HG03571 (cell line): ENCODE measurements around the gene PRDM16.

ENCODE experiments used
- ATAC-seq: cut with Tn5 transposase; IDR thresholded peaks from one replicate; pipeline ENCODE4 v1.9.1; 2021; ENCODE audit not compliant: unreplicated experiment

PRDM16 gene

GRCh38 chr1:3219791-3220467, 150.9 kb downstream of the PRDM16 start:
- ATAC-seq: no peak

DNA sequence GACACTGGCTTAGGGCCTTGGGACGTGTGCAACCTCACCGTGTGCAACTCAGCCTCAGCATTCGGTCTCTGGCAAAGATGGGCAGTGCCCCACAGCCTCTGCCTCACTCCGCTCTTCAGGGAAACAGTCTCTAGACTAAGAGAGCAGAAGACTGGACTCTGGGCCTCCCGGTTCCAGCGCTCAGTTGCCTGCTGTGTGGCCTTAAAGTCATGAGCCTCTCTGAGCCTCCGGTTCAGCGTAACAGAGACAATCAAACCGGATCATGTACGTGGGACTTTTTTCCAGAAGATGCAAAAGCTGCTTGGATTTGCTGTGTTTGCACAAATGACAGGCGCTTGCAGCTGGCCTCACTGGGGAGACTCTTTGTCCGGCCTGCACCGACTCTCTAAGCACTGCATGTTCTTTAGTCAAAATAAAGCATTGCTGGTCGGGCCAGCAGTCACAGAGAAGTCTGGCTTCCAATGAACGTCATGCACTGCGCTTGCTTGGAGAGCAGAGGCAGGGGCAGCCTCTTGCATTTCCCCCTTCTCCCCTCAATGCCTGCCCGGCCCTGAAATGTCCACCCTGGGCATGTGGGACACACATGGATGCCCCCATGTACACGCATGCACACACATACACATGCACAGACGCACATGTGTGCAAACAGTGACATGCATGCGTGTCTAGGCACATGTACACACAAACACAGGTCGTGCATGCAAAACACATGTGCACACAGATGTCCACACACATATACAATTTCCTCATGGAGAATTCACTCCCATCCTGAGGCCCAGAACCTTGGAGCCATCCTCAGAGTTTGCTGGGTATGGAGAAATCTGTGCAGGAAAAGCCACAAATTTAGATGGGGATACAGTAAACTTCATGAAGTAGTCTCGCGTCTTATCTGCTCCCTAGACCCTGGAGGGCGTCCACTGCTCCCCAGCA, 152.4 kb downstream of the PRDM16 start:
- ATAC-seq: no peak

DNA sequence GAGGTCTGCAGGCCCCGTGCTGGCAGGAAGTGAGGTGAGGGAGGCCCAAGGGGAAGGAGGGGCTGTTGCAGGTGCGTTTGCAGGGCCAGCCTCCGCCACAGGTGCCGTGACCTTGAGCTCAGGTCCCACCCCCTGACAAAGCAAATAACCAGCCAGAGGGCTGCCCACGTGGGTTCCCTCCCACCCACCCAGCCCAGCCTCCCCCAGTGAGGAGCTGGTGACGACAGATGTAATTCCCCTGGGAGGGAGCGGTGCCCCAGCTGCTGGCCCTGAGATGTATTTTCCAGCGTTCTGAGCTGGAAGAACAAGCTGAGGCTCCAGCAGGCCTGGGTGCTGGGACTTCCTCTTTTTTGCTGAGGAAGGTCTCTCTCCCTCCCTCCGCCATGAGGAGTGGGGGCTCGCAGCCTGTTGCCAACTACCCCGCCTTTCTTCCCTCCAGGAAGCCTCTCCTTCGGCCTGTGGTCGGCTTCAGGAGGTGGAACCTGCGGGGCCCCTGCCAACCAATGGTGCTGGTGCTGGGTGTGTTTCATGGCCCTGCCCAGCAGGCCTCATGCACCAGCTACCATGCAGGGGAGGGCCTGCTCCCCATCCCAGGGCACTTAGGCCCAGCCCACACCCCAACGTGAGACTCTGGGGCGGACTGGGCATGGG, 153.2 kb downstream of the PRDM16 start:
- no peak for ATAC-seq

DNA sequence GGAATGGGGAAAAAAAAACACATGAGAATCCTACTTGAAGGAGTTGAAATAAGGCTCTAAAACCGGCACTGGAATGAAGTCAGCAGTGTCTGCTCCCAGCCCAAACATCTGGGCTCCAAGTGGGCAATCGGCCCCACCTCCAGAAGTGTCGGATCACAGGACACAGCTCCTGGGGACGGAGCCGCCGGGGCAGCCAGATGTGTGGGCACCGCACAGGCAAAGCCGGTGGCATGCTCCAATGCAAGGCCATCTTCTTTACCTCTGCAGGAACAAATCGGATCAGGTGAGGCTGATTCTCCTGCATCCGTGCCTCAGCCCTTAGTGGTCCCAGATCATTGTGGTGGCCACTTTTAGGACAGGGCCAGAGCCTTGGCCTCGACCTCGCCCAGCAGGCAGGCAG, 156.7 kb downstream of the PRDM16 start:
- no peak for ATAC-seq

DNA sequence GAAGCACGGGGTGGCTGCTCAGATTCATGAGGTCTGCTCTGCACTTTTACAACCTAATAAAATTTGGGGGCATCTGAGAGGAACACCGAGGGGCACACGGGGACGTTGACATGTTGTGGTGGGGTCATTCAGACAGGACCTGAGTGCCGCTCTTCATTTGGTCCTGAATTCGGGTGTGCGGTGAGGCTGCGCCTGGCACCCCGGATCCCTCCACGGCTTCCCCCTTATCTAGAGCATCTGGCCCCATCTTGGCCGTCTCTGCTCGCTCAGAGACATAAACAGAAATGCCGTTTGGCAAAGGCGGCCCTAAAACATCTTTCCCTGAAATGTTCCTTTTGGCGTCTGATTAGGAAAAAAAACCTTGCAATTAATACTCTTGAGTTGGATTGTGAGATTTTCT, 157.2 kb downstream of the PRDM16 start:
- ATAC-seq: no peak

GRCh38 chr1:3226701-3227350, 157.8 kb downstream of the PRDM16 start:
- ATAC-seq: no peak

GRCh38 chr1:3227351-3227704, 158.3 kb downstream of the PRDM16 start:
- ATAC-seq: no peak

DNA sequence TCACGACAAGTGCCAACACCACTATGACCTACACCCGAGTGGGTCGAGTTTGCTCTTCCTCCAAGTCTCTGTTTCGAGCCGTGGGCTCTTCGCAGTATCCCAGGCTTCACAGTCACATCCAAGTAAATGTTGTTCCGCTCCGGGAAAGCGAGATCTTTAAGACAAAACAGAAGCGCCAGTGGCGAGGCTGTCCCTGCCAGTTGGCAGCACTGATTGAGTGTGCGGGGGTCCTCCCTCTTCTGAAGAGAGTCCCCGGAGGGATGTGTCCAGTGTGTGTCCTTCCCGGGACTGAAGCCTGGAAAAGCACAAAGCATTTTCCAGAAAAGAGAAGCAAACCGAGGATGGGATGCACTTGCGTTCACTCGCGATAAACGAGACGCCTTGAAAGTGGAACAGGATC, 158.9 kb downstream of the PRDM16 start:
- no peak for ATAC-seq

DNA sequence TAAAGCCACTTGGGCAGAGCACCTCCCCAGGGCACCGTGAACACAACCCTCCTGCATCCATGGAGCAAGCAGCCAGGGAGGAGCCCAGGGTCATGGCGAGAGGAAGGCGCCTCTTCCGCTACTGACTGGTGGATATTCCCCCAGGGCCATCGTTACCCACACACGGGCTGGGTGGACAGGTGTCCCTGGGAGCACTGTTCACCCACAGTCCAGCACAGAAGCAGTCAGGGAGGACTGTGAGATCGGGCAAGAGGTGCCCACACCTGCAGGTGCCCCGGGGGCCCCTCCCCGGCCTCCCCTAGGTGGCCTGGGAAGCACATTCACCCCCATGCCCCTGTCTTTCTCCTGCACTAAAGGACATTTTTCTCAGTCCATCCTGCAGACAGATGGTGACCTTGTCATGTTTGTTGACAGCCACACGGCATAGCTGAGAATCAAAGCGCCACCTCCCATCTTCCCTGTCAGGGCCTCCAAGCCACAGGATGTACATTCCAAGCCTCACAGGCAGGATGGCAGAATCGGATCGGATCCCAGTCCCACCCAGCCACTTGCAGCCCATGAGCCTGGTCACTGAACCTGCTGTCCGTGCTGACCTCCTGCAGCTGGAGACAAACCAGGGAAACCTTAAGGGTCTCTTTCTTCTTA, 160.2 kb downstream of the PRDM16 start:
- ATAC-seq: no peak

DNA sequence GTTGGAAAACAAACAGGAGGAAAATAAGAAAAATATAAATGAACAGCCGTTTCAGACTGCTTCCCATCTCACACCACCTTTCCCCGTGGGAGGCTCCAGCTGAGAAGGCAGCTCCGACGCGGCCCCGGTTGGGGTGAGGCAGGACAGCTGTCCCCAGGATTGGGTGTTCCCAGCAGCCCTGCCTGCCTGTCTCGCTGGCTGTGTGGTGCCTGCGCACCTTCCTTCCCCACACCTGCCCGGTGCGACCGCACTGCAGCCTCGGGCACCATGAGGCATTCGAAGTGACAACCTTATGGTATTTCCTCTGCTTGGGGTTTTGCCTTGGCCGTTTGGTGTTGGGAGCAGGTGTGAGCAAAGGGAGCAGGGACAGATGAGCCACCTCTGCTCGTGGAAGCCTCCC, 161.6 kb downstream of the PRDM16 start:
- no peak for ATAC-seq

GRCh38 chr1:3231245-3231644, 162.2 kb downstream of the PRDM16 start:
- no peak for ATAC-seq

DNA sequence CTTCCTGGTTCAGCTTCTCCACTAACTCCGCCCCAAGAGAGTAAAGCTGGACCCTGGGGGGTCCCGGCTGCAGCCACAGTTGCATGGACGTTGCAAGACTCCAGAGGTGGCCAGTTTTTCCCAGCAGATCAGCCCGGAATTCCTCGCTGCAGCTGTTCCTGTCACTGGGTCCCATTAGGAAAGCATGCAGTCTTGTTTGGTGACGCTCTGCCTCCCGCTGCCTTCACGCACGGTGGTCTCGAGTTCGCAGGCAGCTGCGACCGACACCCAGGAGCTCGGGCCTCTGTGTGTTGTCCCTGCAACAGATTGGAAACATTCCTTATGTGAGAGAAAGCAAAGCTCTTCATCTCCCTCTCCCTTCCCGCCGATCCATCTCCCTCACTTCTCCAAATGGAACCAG, 162.8 kb downstream of the PRDM16 start:
- ATAC-seq: no peak

- ATAC-seq: no peak
Observed at GRCh38 chr1:3233031-3233430, 164.0 kb downstream of the PRDM16 start.

- no peak for ATAC-seq
Observed at GRCh38 chr1:3233551-3233950, 164.5 kb downstream of the PRDM16 start.

GRCh38 chr1:3234281-3234680, 165.3 kb downstream of the PRDM16 start:
- no peak for ATAC-seq

DNA sequence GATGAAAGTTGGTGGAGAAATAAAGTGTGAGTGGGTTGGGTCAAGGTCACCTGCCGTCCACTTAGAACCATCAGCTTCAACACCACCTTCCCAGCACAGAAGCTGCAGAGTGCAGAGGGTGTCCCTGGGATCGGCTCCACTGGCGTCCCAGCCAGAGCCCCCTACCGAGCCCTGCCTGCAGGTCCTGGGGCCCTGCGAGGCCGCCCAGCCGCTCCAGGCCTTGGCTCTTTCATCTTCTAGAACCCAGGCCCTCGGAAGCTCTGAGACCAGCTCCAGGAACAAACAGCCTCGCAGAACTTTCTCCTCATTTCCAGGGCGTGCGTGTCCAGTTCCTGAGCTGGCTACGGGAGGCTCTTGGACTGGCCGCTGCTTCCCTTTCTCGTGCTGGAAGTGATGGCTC, 166.0 kb downstream of the PRDM16 start:
- no peak for ATAC-seq

DNA sequence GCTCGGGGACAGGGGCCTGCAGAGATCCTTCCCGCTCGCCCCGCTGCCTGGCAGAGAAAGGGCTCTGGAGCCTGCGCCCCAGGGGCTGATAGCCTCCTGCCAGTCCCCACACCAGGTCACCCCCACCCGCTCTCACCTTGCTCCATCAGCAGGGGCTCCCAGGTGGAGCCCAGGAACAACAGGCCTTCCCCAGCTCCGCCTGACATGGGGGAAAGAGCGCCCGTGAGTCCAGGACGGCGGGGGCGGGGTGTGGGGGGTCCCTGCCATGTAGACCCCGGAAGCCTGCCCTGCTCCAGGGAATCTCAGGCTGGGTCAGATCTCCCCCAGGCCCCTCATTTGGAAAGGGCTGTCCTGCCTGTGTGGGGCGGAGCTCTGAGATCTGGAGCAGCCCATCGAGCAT, 166.5 kb downstream of the PRDM16 start:
- ATAC-seq: no peak

GRCh38 chr1:3236361-3236760, 167.4 kb downstream of the PRDM16 start:
- ATAC-seq: no peak

- ATAC-seq: no peak
Observed at GRCh38 chr1:3236955-3237354, 168.0 kb downstream of the PRDM16 start.

- ATAC-seq: no peak
Observed at GRCh38 chr1:3237570-3237969, 168.6 kb downstream of the PRDM16 start.
